HepG2 (cell line): ENCODE measurements around the gene ZNF391.

Experiments
- EP300 ChIP-seq, 3 experiments: sonication (generic) in 1 of 3; formaldehyde crosslinking in 1 of 3; IDR thresholded peaks; 2 replicates each; pipeline versions ENCODE4 v1.5.1 to v1.6.1; 2011 to 2020; ENCODE audit warnings: low read depth in 2 of 3, low read length in 2 of 3, borderline replicate concordance in 1 of 3, improper control_type of control experiment in 1 of 3, mild to moderate bottlenecking in 1 of 3, missing genetic modification reagents in 1 of 3, moderate library complexity in 1 of 3
- EZH2 ChIP-seq: conservative IDR thresholded peaks from 2 replicates; pipeline ENCODE4 v1.6.1; 2012; ENCODE audit warnings: mild to moderate bottlenecking, low read depth, low read length, moderate library complexity
- SMARCC2 ChIP-seq: fragments of 450-650 bp; IDR thresholded peaks from 2 replicates; pipeline ENCODE4 v1.6.1; 2017; ENCODE audit warnings: antibody characterized with exemption, mild to moderate bottlenecking
- ZNF253 ChIP-seq: sonication (generic); formaldehyde crosslinking; IDR thresholded peaks from 2 replicates; pipeline ENCODE4 v1.8.0; 2022; ENCODE audit warnings: mild to moderate bottlenecking, missing genetic modification reagents, borderline replicate concordance
- ZNF780A ChIP-seq: sonication (generic); formaldehyde crosslinking; IDR thresholded peaks from 2 replicates; pipeline ENCODE4 v1.8.0; 2022; ENCODE audit warnings: mild to moderate bottlenecking, missing genetic modification reagents, moderate library complexity

GRCh38 chr6:27414996-27415395 is 26.4 kb downstream of the ZNF391 start:
- TF ChIP-seq ZNF253 (CRISPR knock-in tag) (no peak), EP300 (IDR thresholded peaks at IDR 0.05; ENCODE audit: low read depth in 2 of 2, low read length in 2 of 2) (no peak), EP300 (CRISPR knock-in tag; IDR thresholded peaks at IDR 0.05; ENCODE audit: borderline replicate concordance) (no peak), ZNF780A (CRISPR knock-in tag) (no peak), SMARCC2 (no peak), EZH2 (no peak)
